Kidney epithelial cell (primary cell): ENCODE data around the gene INPP5B. TPM values are rescaled to one million over a fixed set of nuclear protein-coding genes. Genes with fewer than 3 reads are reported as not detected.
"Not testable (repeated sequence)": the region's sequence is repeated elsewhere in the genome, so short reads cannot be mapped to it uniquely, and the experiment has no call there.

Experiments
- DNase-seq: peaks from one replicate; pipeline ENCODE4 v3.0.0-alpha.2; 2010; ENCODE audit warnings: low read depth
- H3K27me3 ChIP-seq: 2 replicates; pipeline ENCODE4 v1.6.0; 2011; ENCODE audit warnings: low read length; ENCODE audit not compliant: control insufficient read depth, insufficient read depth
- H3K36me3 ChIP-seq: 2 replicates; pipeline ENCODE4 v1.5.1; 2011; ENCODE audit warnings: low read length; ENCODE audit not compliant: control insufficient read depth, insufficient read depth
- H3K4me3 ChIP-seq: 2 replicates; pipeline ENCODE4 v1.5.1; 2011; ENCODE audit warnings: low read depth, mild to moderate bottlenecking, control low read depth, low read length
- total RNA-seq: library from RNA; depleted of rRNA; stranded (reverse); fragments of >200 nt; gene quantifications from 2 replicates; pipeline ENCODE4 v1.2.3, GENCODE V29; 2015
- TF ChIP-seq, protein P1 (sequence below): IDR thresholded peaks from 2 replicates; pipeline ENCODE4 v1.5.1; 2011; ENCODE audit warnings: mild to moderate bottlenecking, moderate library complexity, low read length, control low read depth, inconsistent platforms; ENCODE audit not compliant: insufficient read depth, poor library complexity, severe bottlenecking

INPP5B gene
- total RNA-seq, 1 donor from 2014 or later: 18.9 TPM

DNA sequence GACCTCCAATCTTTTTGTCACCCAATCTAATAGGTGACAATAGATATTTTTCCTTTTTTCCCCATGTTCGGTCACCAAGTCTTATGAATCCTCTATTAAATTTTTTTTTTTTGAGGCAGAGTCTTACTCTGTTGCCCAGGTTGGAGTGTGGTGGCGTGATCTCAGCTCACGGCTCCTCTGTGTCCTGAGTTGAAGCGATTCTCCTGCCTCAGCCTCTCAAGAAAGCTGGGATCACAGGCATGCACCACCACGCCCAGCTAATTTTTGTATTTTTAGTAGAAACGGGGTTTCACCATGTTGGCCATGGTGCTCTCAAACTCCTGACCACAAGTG, 45.0 kb downstream of the INPP5B start:
- Histone ChIP-seq H3K36me3 (no peaks in the 10 kb centered on the region), H3K4me3 (no peak overlapping the region), H3K27me3 (no peaks in the 10 kb centered on the region)
- TF ChIP-seq, protein P1, sequence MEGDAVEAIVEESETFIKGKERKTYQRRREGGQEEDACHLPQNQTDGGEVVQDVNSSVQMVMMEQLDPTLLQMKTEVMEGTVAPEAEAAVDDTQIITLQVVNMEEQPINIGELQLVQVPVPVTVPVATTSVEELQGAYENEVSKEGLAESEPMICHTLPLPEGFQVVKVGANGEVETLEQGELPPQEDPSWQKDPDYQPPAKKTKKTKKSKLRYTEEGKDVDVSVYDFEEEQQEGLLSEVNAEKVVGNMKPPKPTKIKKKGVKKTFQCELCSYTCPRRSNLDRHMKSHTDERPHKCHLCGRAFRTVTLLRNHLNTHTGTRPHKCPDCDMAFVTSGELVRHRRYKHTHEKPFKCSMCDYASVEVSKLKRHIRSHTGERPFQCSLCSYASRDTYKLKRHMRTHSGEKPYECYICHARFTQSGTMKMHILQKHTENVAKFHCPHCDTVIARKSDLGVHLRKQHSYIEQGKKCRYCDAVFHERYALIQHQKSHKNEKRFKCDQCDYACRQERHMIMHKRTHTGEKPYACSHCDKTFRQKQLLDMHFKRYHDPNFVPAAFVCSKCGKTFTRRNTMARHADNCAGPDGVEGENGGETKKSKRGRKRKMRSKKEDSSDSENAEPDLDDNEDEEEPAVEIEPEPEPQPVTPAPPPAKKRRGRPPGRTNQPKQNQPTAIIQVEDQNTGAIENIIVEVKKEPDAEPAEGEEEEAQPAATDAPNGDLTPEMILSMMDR: no peak
- DNase-seq: no peak

DNA sequence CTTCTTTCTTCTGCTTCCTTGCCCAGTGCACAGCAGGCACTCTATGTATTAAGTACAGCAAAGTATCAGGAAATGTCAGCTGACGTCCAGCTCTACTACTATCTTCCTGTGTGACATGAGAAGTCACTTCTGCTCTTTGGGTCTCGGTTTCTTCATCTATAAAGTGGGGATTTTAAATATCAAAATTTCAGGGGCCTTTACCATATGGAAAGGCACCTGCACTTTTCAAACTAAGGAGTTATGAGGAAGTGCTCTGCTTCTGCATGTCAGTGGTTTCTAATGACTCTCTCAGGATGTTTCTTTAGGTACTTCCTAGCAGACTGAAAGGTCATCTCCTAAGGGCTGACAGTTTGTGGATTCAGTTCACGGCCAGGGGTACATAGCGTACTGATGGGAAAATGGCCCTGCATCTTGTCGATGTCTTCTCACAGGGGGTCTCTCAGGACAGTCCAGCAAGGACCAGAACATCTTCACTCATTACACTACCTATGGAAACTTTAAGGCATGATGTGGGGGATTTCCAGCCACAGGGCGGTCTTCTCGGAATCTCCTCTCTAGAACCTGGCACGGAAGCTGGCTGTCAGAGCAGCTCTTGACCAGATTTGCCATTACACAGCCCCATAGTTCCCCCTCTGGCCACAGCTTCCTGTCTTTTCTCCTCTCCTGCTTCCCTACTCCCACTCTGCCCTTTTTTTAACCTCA, 45.5 kb downstream of the INPP5B start:
- H3K27me3 ChIP-seq: no peaks in the 10 kb centered on the region
- no peaks in the 10 kb centered on the region for H3K36me3 ChIP-seq
- TF ChIP-seq, protein P1: no peak
- H3K4me3 ChIP-seq: no peak overlapping the region
- DNase-seq: no peak

DNA sequence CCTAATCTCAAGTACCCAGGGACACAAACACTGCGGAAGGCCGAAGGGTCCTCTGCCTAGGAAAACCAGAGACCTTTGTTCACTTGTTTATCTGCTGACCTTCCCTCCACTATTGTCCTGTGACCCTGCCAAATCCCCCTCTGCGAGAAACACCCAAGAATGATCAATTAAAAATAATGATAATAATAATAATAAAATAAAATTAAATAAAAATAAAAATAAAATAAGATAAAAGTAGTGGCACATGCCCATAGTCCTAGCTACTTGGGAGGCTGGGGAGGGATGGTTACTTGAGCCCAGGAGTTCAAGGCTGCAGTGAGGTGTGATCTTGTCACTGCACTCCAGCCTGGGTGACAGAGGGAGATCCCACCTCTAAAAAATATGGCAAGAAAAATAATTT, 49.3 kb downstream of the INPP5B start:
- not testable (repeated sequence) for H3K4me3 ChIP-seq, H3K27me3 ChIP-seq, H3K36me3 ChIP-seq, DNase-seq

DNA sequence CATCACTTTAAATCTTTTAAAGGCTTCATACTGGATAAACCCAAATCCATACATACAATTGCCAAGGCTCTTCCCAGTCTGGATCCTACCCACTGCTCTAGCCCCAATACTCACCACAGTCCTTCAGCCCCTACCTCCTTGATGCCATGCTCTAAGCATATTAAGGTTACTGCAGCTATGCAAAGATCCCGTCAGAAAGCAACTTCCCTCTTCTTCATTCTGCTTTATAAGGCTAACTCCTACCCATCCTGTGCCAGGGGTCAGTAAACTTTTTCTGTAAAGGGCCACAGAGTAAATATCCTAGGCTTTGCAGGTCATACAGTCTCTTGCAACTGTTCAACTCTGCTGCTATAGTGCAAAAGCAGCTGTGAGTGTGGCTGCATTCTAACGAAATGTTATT, 53.2 kb downstream of the INPP5B start:
- no peak for DNase-seq
- Histone ChIP-seq H3K4me3 (no peak overlapping the region), H3K27me3 (no peaks in the 10 kb centered on the region), H3K36me3 (no peaks in the 10 kb centered on the region)
- TF ChIP-seq, protein P1: no peak

DNA sequence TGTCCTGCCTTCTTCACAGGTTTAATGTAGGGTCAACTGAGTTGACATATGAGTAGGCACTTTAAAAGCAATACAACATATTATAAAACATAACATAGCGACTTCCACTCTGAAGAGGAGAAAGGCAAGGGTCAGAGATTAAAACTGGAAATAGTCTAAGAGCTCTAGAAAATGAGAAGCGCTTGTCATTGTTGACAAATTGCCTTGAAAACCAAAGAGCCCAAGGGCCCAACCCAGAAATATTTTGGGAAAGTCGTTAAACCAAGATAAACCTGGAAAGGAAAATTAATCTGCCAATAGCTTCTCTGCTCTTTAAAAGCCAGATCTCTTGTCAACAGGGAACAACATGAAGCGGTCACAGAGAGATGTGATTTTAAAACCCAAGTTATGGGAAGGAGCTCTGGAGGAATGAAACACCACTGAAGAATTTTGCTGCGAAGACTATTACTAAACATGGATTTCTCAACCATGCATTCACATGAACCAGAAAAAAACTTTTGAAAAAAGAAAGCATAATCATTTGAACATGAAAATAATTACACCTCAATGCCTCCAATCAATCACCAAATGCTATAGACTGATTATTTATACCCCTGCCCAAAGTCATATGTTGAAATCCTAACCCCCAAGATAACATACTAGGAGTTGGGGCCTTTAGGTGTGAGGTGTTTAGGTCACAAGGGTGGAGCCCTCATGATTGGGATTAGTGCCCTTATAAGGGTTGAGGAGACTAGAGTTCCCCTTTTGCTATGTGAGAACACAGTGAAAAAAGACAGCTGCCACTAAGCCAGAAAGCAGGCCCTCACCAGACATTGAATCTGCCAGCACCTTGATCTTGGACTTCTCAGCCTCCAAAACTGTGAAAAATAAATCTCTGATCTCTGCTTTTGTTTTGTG, 54.5 kb downstream of the INPP5B start:
- H3K4me3 ChIP-seq: no peak overlapping the region
- no peak for DNase-seq

More for the DNA sequence above, 54.5 kb downstream of the INPP5B start:
- TF ChIP-seq, protein P1: no peak
- H3K27me3 ChIP-seq: no peaks in the 10 kb centered on the region
- H3K36me3 ChIP-seq: no peaks in the 10 kb centered on the region
